CD1c-positive myeloid dendritic cell (primary cell): Measurements from ENCODE around the gene TRIM52.

Source experiments
- DNase-seq: peaks from one replicate; pipeline ENCODE4 v3.0.0-alpha.2; 2016; ENCODE audit errors: extremely low spot score

TRIM52 gene

GRCh38 chr5:181233801-181234454, 27.0 kb downstream of the TRIM52 start:
- no peak for DNase-seq

- no peak for DNase-seq
These were observed 27.7 kb downstream of the TRIM52 start for GRCh38 chr5:181233088-181233800.

- no peak for DNase-seq
These were observed 28.4 kb downstream of the TRIM52 start for GRCh38 chr5:181232593-181232992.

- no peak for DNase-seq
These were observed 29.5 kb downstream of the TRIM52 start for GRCh38 chr5:181231432-181231831.

- no peak for DNase-seq
These were observed 30.4 kb downstream of the TRIM52 start for GRCh38 chr5:181230551-181230950.

- no peak for DNase-seq
These were observed 30.9 kb downstream of the TRIM52 start for GRCh38 chr5:181229996-181230395.

- no peak for DNase-seq
These were observed 36.3 kb downstream of the TRIM52 start for GRCh38 chr5:181224390-181225229.

- DNase-seq, result peak; percentile 52
These were observed 37.1 kb downstream of the TRIM52 start for GRCh38 chr5:181223729-181224389.

- DNase-seq, result peak; percentile 97
These were observed 37.8 kb downstream of the TRIM52 start, which contains the start of gene TRIM41 for GRCh38 chr5:181223058-181223728. Gene TRIM41, plus strand, starts transcription at chr5:181223281. Its CDS starts 719 bp downstream, at chr5:181224000.

GRCh38 chr5:181222630-181223057, 38.3 kb downstream of the TRIM52 start:
- DNase-seq, result no peak

- DNase-seq, result peak; percentile 90
These were observed 38.9 kb downstream of the TRIM52 start for GRCh38 chr5:181221792-181222629.

- DNase-seq, result peak; percentile 35
These were observed 39.7 kb downstream of the TRIM52 start for GRCh38 chr5:181221105-181221791.

GRCh38 chr5:181220178-181220515, 40.8 kb downstream of the TRIM52 start:
- no peak for DNase-seq

- DNase-seq, result no peak
These were observed 41.4 kb downstream of the TRIM52 start for GRCh38 chr5:181219262-181220177.

GRCh38 chr5:181218795-181219124, 42.2 kb downstream of the TRIM52 start:
- DNase-seq, result no peak

- peak; percentile 13 for DNase-seq
These were observed 43.2 kb downstream of the TRIM52 start for GRCh38 chr5:181217803-181218062.

GRCh38 chr5:181217111-181217802, 43.7 kb downstream of the TRIM52 start:
- DNase-seq, result peak; percentile 51
